IPS-18c (cell line): ENCODE results near the gene GALNT18.

ENCODE experiments used
- H3K4me3 ChIP-seq: 2 replicates; pipeline ENCODE4 v1.7.0; 2013; ENCODE audit warnings: low read depth, mild to moderate bottlenecking, low read length, moderate library complexity; ENCODE audit not compliant: insufficient read depth
- H3K9me3 ChIP-seq: one replicate; pipeline ENCODE4 v1.6.1; 2013; ENCODE audit warnings: mild to moderate bottlenecking, low read length, moderate library complexity; ENCODE audit not compliant: control insufficient read depth, insufficient read depth

The GALNT18 gene

DNA sequence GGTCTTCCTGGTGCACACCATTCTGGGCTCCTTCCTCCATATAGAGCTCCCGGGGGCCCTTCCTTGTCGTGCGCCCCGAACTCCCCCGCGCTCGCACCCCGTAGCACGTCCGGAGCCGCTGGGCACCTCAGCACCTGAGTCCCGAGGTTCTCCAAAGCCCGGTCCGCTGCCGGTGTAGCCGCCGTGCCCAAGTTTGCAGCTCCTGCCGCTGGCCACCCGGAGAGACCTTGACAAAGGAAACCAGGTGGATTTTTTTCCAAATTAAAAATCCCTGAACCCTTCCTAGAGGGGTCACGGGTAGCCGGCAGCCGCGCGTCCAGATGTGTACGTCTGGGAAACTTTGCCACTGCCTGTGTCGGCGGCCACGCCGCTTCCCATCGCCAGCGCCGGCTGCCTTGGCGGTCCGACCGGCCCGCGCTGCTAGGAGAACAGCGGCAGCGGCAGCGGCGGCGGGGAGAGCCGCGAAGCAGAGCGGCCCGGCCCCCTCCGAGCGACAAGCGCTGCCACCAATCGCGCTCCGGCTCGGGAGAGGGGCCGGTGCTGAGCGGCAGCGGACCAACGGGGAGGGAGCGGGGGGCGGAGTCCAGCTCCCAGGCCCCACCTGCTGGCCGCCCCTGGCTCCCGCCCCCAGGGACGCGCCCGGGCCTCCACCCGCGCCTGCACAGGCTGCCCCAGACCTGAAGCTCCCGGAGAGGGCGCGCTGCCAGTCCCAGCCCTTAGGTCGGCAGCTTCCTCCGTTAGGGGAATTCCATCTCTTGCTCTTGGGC, at the start of gene GALNT18:
Gene GALNT18 (minus strand): TSS at position 433 of the 767 bp plus-strand sequence.
- Histone ChIP-seq H3K4me3 (peak within 1 kb of the TSS; percentile 49), H3K9me3 (no peaks in the 10 kb centered on the region)

- H3K9me3 ChIP-seq: peaks cover 2% of the 10 kb centered on the region
- H3K4me3 ChIP-seq: no peak overlapping the region
These were observed 48.8 kb upstream of the GALNT18 start for GRCh38 chr11:11670574-11670973.

DNA sequence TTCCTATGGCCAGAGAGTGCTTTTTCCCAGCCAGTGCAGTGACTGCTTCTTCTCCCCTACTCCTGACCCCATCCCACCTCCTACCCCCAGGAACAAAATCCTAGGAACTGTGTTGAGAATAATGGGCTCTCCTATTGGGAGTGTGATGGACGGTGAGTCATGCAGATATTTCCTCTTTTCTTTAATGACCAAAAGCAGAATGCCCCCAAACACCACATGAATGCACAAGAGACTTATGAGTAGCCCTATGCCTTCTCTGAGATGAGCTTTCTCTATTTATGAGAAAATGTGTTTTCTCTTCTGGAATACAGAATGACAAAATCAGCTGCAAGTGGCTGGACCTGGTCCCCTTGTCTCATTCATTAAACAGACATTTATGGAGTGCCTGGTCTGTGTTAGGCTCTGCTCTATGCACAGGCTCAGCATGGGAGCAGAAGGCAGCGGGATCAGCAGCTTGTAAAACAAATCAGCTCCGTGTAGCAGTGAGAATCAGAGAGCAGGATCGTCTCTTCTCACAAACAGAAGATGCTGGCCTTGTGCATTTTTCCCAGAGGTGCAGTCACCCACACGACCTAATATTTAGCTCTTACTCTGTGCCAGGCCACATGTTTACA, 47.5 kb upstream of the GALNT18 start:
- no peak overlapping the region for H3K4me3 ChIP-seq
- peaks cover 2% of the 10 kb centered on the region for H3K9me3 ChIP-seq

GRCh38 chr11:11668781-11669180, 47.0 kb upstream of the GALNT18 start:
- peaks cover 2% of the 10 kb centered on the region for H3K9me3 ChIP-seq

DNA sequence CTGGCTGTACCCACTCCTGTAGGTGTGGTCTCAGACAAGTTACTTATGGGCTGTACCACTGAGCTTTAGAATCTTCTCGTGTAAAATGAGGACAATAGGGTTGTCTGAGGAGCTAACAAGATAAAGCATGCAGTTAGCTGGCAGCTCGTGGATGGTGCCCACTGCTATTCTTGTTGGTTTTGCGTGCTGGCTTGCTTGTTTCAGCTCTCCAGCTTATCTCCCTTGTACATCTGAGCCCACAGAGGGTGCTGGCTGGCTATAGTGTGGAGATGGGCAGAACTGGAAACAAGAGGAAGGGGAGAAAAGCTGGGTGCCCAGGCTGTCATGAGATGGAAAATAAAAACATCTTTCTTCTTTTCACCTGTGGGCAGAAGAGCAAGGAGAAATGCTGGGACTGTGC, 46.5 kb upstream of the GALNT18 start:
- peaks cover 2% of the 10 kb centered on the region for H3K9me3 ChIP-seq
- no peak overlapping the region for H3K4me3 ChIP-seq

More at GRCh38 chr11:11668781-11669180, 47.0 kb upstream of the GALNT18 start:
- no peak overlapping the region for H3K4me3 ChIP-seq

DNA sequence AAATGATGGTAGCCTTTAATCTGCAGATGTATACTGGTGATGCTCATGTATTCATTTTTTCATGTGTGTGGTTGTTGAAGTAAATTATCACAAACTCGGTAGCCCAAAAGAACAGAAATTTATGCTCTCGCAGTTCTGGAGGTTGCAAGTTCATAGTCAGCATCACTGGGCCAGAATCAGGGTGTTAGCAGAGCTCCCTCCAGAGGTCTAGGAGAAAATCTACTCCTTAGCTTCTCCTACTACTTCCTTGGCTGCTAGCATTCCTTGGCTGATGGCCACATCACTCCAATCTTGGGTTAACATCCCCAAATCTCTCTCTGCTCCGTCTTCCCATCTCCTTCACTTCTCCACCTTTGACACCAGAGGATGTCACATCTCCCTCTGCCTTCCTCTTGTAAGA, 45.3 kb upstream of the GALNT18 start:
- no peak overlapping the region for H3K4me3 ChIP-seq
- H3K9me3 ChIP-seq: peaks cover 2% of the 10 kb centered on the region

DNA sequence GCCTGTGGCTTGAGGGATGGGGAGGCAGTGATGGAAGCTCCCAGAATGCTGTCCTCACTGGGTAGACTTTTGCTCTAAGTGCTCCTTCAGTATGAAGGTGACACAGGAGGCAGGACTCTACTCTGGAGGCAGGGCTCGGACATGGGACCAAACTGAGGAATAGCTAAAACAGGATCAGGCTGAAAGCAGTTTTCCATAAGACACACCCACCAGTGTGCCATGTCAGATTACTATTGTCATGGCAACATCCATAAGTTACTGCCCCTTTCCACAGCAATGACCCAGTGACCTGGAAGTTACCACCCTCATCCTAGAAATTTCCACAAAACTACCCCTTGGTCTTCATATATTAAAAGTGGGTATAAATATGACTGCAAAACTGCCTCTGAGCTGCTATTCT, 43.6 kb upstream of the GALNT18 start:
- Histone ChIP-seq H3K4me3 (no peak overlapping the region), H3K9me3 (peaks cover 2% of the 10 kb centered on the region)

DNA sequence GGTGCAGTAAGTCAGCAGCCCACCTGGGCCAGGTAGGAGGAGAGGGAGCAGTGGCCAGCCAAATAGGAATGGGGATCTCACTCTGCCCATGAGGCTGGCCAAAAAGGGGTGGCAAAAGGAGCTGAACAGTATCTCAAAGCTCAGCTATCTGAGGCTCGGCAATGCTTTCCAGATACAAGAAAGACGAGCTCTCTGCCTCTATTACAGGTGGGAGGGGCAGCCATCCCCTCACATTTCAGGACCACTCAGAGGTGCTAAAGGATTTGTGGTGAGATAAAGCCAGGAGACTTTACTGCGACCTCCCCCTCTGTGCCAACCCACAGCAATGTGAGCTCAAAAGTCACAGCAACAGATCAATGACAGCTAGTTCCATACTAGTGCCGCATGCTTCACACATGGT, 42.1 kb upstream of the GALNT18 start:
- peak overlapping the region; percentile 9; the same call in 1 of the 2 replicates for H3K4me3 ChIP-seq
- H3K9me3 ChIP-seq: peaks cover 2% of the 10 kb centered on the region

GRCh38 chr11:11662578-11662977, 40.8 kb upstream of the GALNT18 start:
- no peak overlapping the region for H3K4me3 ChIP-seq
- peaks cover 2% of the 10 kb centered on the region for H3K9me3 ChIP-seq

GRCh38 chr11:11661326-11662040, 39.7 kb upstream of the GALNT18 start:
- no peak overlapping the region for H3K4me3 ChIP-seq
- H3K9me3 ChIP-seq: no peaks in the 10 kb centered on the region

DNA sequence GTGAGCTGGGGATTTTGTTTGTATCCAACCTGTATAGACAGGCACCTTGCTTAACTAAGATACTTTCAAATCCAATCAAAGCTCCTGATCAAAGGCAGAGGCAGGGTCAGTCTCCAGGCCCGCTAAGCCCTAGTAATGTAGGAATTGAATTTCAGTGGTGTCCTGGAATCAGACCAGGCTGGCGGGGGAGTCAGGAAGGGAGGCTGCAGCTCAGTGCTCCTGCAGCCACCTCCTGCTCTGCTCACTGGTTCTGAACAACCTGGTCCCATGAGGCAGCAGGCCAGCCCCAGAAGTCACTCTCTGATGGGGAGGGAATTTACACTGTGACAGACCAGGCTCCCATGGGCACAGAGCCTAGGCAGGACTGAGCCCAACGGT, 38.5 kb upstream of the GALNT18 start:
- Histone ChIP-seq H3K9me3 (no peaks in the 10 kb centered on the region), H3K4me3 (no peak overlapping the region)

DNA sequence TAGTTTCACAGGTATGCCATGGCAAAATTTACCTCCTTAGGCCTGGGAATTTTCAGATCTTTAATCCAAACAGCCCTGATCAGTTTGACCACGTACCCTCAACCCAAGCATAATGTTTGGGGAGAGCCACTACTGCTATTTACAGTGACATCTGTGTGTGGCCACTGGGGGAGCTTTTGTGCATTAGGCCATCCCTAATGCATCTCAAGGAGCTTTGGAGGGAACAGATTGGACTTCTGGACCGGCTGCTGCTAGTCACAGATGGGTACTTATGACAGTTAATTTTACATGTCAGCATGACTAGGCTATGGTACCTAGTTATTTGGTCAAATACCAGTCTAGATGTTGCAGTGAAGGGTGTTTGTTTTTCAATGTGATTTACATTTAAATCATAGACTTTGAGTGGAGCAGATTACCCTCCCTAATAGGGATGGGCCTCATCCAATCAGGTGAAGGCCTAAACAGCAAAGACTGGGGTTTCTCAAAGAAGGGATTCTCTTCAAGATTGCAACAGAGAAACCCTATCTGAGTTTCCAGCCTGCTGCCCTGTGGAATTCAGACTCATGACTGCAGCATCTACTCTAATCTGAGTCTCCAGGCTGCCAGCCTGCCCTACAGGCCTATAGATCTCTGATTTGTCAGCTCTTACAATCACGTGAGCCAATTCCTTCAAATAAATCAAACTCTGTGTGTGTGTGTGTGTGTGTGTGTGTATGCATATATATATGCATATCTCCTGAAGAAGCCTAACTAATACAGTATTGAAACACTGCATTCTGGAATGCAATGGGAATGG, 38.0 kb upstream of the GALNT18 start:
- Histone ChIP-seq H3K9me3 (no peaks in the 10 kb centered on the region), H3K4me3 (no peak overlapping the region)

DNA sequence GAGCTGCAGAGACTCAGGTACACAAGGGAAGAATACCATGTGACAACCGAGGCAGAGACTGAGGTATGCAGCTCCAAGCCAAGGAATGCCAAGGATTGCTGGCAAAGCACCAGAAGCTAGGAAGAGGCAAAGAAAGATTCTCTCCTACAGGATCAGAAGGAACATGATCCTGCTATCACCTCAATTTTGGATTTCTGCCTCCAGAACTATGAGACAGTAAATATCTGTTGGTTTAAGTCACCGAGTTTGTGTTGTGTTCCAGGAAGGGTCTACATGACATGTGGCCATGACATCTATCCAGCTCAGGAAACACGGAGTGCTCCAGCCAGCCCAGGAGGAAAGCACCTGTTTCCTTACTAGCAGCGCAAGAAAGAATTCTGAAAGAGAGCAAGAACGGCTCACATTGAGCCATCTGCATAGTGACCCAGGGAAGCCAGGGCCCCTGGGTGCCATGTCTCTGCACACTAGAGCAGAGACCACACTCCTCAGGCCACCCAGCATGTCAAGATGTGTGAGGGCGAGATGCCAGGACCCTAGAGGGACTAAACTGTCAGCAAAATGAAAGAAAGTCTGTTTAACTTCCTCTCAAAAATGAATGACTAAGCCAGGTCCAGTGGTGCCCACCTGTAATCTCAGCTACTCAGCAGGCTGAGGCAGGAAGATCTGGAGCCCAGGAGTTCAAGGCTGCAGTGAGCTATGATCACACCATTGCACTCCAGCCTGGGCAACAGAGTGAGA, 35.6 kb upstream of the GALNT18 start:
- Histone ChIP-seq H3K9me3 (no peaks in the 10 kb centered on the region), H3K4me3 (no peak overlapping the region)

DNA sequence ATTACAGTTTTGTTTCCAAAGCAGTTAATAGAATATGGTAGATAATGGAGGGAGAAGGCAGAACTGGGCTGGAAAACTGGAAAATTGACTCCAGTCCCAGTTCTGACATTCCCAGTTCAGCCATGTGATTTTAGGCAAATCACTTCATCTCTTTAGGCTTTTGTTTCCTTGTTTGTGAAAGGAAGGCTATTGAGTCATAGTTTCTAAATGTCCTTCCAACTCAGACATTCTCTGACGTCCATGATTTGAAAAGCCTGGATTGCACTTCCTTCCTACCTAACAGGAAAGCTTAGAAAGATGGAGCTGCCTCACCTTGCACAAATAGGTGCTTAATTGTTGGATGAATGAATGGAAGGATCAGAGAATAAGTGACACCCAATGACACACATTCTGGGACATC, 19.8 kb upstream of the GALNT18 start:
- H3K9me3 ChIP-seq: no peaks in the 10 kb centered on the region
- no peak overlapping the region for H3K4me3 ChIP-seq

DNA sequence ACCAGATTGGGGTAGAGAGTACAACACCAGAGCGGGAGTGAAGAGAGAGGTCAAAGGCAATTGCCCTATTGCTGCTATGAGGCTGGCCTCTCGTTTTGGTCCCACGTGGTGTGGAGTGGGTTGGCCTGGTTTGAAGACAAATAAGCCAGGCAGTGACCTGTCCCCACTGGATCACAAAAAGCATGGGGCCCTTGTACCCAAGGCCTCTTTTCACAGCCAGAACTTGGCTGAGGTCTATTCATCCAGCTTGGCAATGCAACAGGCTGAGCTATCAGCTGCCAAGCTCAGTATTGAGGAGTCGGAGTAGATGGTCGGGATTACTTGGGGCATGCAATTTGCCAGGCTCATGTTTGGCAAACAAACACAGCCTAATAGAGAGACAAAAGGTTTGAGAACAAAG, 19.2 kb upstream of the GALNT18 start:
- H3K9me3 ChIP-seq: no peaks in the 10 kb centered on the region
- H3K4me3 ChIP-seq: no peak overlapping the region

GRCh38 chr11:11640152-11640551, 18.3 kb upstream of the GALNT18 start:
- H3K4me3 ChIP-seq: no peak overlapping the region
- peaks cover 2% of the 10 kb centered on the region for H3K9me3 ChIP-seq

GRCh38 chr11:11636671-11637070, 14.9 kb upstream of the GALNT18 start:
- no peak overlapping the region for H3K4me3 ChIP-seq
- peaks cover 2% of the 10 kb centered on the region for H3K9me3 ChIP-seq
